Keratinocyte (primary cell): ENCODE results near the gene ANKFY1.

Experiments used
- EZH2 ChIP-seq: IDR thresholded peaks from one replicate; pipeline ENCODE4 v1.6.1; 2012; ENCODE audit warnings: inconsistent platforms, mild to moderate bottlenecking, low read length, moderate library complexity
- TF ChIP-seq, protein P1 (sequence below), 3 experiments: IDR thresholded peaks in 1 of 3; conservative IDR thresholded peaks in 1 of 3; optimal IDR thresholded peaks in 1 of 3; 2 replicates in 2 of 3; 3 replicates in 1 of 3; pipeline versions ENCODE3 to v1.5.1; 2011; ENCODE audit warnings: low read length in 3 of 3, mild to moderate bottlenecking in 3 of 3, moderate library complexity in 2 of 3, control low read depth in 1 of 3, inconsistent platforms in 1 of 3; ENCODE audit not compliant: insufficient read depth in 2 of 3; ENCODE audit errors: extremely low read depth in 1 of 3

DNA sequence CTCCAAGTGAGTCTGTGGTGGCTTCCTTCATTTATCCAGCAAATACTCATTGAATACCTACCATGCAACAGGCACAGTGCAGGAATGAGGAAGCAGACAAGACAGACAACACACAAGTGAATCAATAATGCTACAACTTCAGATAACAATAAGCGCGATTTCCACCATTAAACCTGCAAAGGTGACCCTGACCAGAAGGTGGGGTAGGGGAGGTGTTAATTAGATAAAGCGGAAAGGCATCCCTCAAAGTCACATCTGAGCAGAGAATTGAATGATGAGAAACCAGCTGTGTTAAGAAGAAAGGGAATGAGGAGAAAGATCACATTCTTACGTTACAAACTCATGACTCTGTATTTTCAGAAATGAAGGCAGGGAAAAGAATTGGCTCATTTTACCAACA lies 147.3 kb downstream of the ANKFY1 start:
- TF ChIP-seq, protein P1, sequence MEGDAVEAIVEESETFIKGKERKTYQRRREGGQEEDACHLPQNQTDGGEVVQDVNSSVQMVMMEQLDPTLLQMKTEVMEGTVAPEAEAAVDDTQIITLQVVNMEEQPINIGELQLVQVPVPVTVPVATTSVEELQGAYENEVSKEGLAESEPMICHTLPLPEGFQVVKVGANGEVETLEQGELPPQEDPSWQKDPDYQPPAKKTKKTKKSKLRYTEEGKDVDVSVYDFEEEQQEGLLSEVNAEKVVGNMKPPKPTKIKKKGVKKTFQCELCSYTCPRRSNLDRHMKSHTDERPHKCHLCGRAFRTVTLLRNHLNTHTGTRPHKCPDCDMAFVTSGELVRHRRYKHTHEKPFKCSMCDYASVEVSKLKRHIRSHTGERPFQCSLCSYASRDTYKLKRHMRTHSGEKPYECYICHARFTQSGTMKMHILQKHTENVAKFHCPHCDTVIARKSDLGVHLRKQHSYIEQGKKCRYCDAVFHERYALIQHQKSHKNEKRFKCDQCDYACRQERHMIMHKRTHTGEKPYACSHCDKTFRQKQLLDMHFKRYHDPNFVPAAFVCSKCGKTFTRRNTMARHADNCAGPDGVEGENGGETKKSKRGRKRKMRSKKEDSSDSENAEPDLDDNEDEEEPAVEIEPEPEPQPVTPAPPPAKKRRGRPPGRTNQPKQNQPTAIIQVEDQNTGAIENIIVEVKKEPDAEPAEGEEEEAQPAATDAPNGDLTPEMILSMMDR (optimal IDR thresholded peaks at IDR 0.05 in 1 of 3, IDR thresholded peaks at IDR 0.05 in 1 of 3, conservative IDR thresholded peaks at IDR 0.05 in 1 of 3; ENCODE audit: extremely low read depth in 1 of 3, insufficient read depth in 2 of 3, low read length in 3 of 3) = no peak
- TF ChIP-seq EZH2 = no peak
